HepG2 (cell line): ENCODE data around the gene CCBE1. TPM values are rescaled to one million over a fixed set of nuclear protein-coding genes. Genes with fewer than 3 reads are reported as not detected.

ENCODE experiments used
- ATAC-seq: fragments of 200-7000 bp; cut with Tn5 transposase; 3 replicates; pipeline ENCODE4 v1.9.1; 2020; ENCODE audit warnings: mild to moderate bottlenecking, moderate library complexity
- BruUV-seq: library from RNA; stranded (reverse); fragments of 400-500 nt; replicated peaks from 2 replicates; lab custom pipeline; 2021; lab: Mats Ljungman, UMichigan
- CTCF ChIA-PET: fragments of 300-600 bp; formaldehyde crosslinking; extraction: SDS; loops from one replicate; lab custom pipeline; 2021; ENCODE audit warnings: low total read pairs, inconsistent platforms, low intra/inter-chr PET ratio; lab: Yijun Ruan, JAX
- POLR2A ChIA-PET: fragments of 350-600 bp; sonication (Branson Sonifier 250); formaldehyde crosslinking; loops from one replicate; lab custom pipeline; 2020; ENCODE audit warnings: antibody characterized with exemption, inconsistent platforms; lab: Yijun Ruan, JAX
- DNase-seq: peaks from one replicate; pipeline ENCODE4 v3.0.0-alpha.2; 2015; ENCODE audit warnings: low spot score
- FAIRE-seq: peaks from 3 replicates; lab custom pipeline; 2011; peaks lifted over from hg19 to GRCh38; lab: Jason Lieb, UNC
- H2AFZ ChIP-seq: one replicate; pipeline ENCODE4 v1.6.1; 2011; ENCODE audit warnings: low read length, inconsistent platforms
- H3K27ac ChIP-seq: fragments of 300-600 bp; 3 replicates; pipeline ENCODE4 v1.8.0; 2011; ENCODE audit warnings: mixed run types, mild to moderate bottlenecking, mixed read lengths, low read length, inconsistent platforms; ENCODE audit not compliant: insufficient read depth; ENCODE audit errors: extremely low read length
- H3K27me3 ChIP-seq, 2 experiments: fragments of 200-600 bp in 1 of 2; 2 replicates in 1 of 2; 3 replicates in 1 of 2; pipeline versions ENCODE4 v1.6.0 to v1.8.0; 2011; ENCODE audit warnings: low read length in 2 of 2, mild to moderate bottlenecking in 2 of 2, moderate library complexity in 2 of 2, inconsistent platforms in 1 of 2; ENCODE audit not compliant: insufficient read depth in 2 of 2, control insufficient read depth in 1 of 2
- H3K36me3 ChIP-seq, 2 experiments: fragments of 200-600 bp in 1 of 2; replicated peaks in 1 of 2; 2 replicates in 1 of 2; 3 replicates in 1 of 2; pipeline versions ENCODE4 v1.5.1 to v1.8.0; 2011; ENCODE audit warnings: low read length in 2 of 2, inconsistent platforms in 1 of 2; ENCODE audit not compliant: insufficient read depth in 2 of 2, control insufficient read depth in 1 of 2
- H3K4me1 ChIP-seq: 2 replicates; pipeline ENCODE4 v1.5.1; 2012; ENCODE audit warnings: low read length, inconsistent platforms; ENCODE audit not compliant: insufficient read depth
- H3K4me2 ChIP-seq: 2 replicates; pipeline ENCODE4 v1.6.0; 2011; ENCODE audit warnings: low read depth, low read length, inconsistent platforms
- H3K4me3 ChIP-seq, 3 experiments: fragments of 200-600 bp in 1 of 3; sonication (generic), shearing (Covaris generic) in 1 of 3; replicated peaks in 1 of 3; 2 replicates each; pipeline ENCODE4 v1.5.1; 2011 to 2016; ENCODE audit warnings: low read length in 3 of 3, inconsistent platforms in 2 of 3, low read depth in 2 of 3, mild to moderate bottlenecking in 2 of 3, control low read depth in 1 of 3, mixed read lengths in 1 of 3; ENCODE audit not compliant: insufficient read depth in 1 of 3
- H3K79me2 ChIP-seq: one replicate; pipeline ENCODE4 v1.6.1; 2011; ENCODE audit warnings: low read length, inconsistent platforms; ENCODE audit not compliant: insufficient read depth
- H3K9ac ChIP-seq: 2 replicates; pipeline ENCODE4 v1.6.0; 2011; ENCODE audit warnings: mild to moderate bottlenecking, low read depth, low read length, inconsistent platforms; ENCODE audit not compliant: insufficient read depth
- H3K9me3 ChIP-seq: 2 replicates; pipeline ENCODE4 v1.5.1; 2012; ENCODE audit warnings: mild to moderate bottlenecking, low read length
- H4K20me1 ChIP-seq: 2 replicates; pipeline ENCODE4 v1.6.0; 2011; ENCODE audit warnings: inconsistent platforms, mild to moderate bottlenecking, low read length, moderate library complexity; ENCODE audit not compliant: insufficient read depth
- ETV6 ChIP-seq: sonication (generic); formaldehyde crosslinking; conservative IDR thresholded peaks from 2 replicates; pipeline ENCODE4 v1.4.0; 2020; ENCODE audit warnings: missing genetic modification reagents
- RBFOX2 ChIP-seq: fragments of 200-400 bp; formaldehyde crosslinking; IDR thresholded peaks from 2 replicates; pipeline ENCODE4 v1.6.1; 2017; ENCODE audit warnings: low read depth, mild to moderate bottlenecking, low read length
- SNRNP70 ChIP-seq: fragments of 200-400 bp; formaldehyde crosslinking; IDR thresholded peaks from 2 replicates; pipeline ENCODE4 v1.6.1; 2017; ENCODE audit warnings: mild to moderate bottlenecking, low read depth, low read length, moderate library complexity
- SP1 ChIP-seq, 2 experiments: fragments of 450-650 bp in 1 of 2; sonication (generic) in 1 of 2; formaldehyde crosslinking in 1 of 2; IDR thresholded peaks; 2 replicates each; pipeline versions ENCODE4 v1.4.0 to v1.6.1; 2016 to 2020; ENCODE audit warnings: missing genetic modification reagents in 1 of 2
- TCF7L2 ChIP-seq: IDR thresholded peaks from 2 replicates; pipeline ENCODE4 v1.6.1; 2011; ENCODE audit warnings: mild to moderate bottlenecking, low read depth, low read length, moderate library complexity
- TOE1 ChIP-seq: sonication (generic); formaldehyde crosslinking; IDR thresholded peaks from 2 replicates; pipeline ENCODE4 v1.4.0; 2020; ENCODE audit warnings: mild to moderate bottlenecking, missing genetic modification reagents
- ZFYVE20 ChIP-seq: sonication (generic); formaldehyde crosslinking; IDR thresholded peaks from 2 replicates; pipeline ENCODE4 v1.8.0; 2023; ENCODE audit warnings: low read depth, mild to moderate bottlenecking, moderate library complexity, missing genetic modification reagents, borderline replicate concordance
- ZKSCAN8 ChIP-seq: IDR thresholded peaks from 2 replicates; pipeline ENCODE4 v1.6.1; 2016; ENCODE audit warnings: borderline replicate concordance, missing genetic modification reagents, missing compliant biosample characterization
- WGBS: methylation state at CpG from one replicate; pipeline ENCODE4 v1.1.6; 2017; ENCODE audit warnings: low lambda C conversion rate; 5-methylcytosine and 5-hydroxymethylcytosine counted together
- in situ Hi-C: cut with HindIII; loops from 2 replicates; pipeline ENCODE4 v1.10.0; 2017; ENCODE audit warnings: low pct_unique_long_range_greater_than_20kb; ENCODE audit not compliant: extremely low pct_ligation_motif_present
- intact Hi-C: fragments of 100-400 bp; cut with micrococcal nuclease; formaldehyde crosslinking; loops from one replicate; pipeline ENCODE4 v1.10.0; 2022; ENCODE audit not compliant: unreplicated experiment
- polyA plus RNA-seq, 8 experiments: library from polyadenylated mRNA; depleted of rRNA in 3 of 8; stranded (reverse) in 7 of 8; unstranded in 1 of 8; fragments of >200 nt; fragmentation: Illumina TruSeq in 4 of 8; extraction: Trizol in 4 of 8; gene quantifications; 2 replicates each; pipeline versions ENCODE4 v1.2.1 to v1.2.3, GENCODE V29; 2011 to 2016; ENCODE audit warnings: low read depth in 4 of 8, missing spikeins in 1 of 8, mixed read lengths in 1 of 8; ENCODE audit not compliant: insufficient read depth in 1 of 8
- total RNA-seq, 5 experiments: library from RNA; depleted of rRNA; stranded (reverse); fragments of >200 nt; fragmentation: Illumina TruSeq; extraction: Trizol; gene quantifications; 2 replicates each; pipeline ENCODE4 v1.2.3, GENCODE V29; 2016; ENCODE audit warnings: low read depth in 1 of 5
- TF ChIP-seq, protein P1 (sequence below): IDR thresholded peaks from 2 replicates; pipeline ENCODE4 v1.6.1; 2016; ENCODE audit warnings: missing compliant biosample characterization, missing genetic modification reagents, borderline replicate concordance
- TF ChIP-seq, protein P2 (sequence below): sonication (generic); formaldehyde crosslinking; IDR thresholded peaks from 2 replicates; pipeline ENCODE4 v1.4.0; 2020; ENCODE audit warnings: mild to moderate bottlenecking, missing genetic modification reagents
- TF ChIP-seq, protein P3 (sequence below): sonication (generic); formaldehyde crosslinking; IDR thresholded peaks from 2 replicates; pipeline ENCODE4 v1.5.1; 2020; ENCODE audit warnings: mild to moderate bottlenecking, missing genetic modification reagents, moderate library complexity

The CCBE1 gene
- total and polyA plus RNA-seq, 2 of the 13 experiments (the other 11 are each of a cell fraction or from before 2014, with no cell fraction given), result not detected

DNA sequence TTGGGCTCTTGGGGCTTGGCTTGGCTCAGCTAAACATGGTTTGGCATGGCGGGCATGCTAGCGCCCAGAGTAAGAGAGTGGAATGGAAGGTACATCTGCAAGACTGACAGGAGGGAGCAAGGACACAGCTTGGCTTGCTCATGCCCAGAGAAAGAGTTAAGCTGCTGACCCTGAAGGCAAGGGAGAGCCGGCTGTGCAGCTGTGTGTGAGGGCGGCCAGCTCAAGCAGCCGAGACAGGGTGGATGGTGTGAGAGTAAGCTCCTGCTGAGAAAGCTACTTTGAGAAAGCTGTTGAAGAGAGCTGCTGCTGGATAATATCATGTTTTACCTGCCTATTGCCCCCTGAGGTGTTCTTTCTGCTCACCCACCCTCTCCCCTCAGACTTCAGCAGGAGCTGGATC is 135.6 kb downstream of the CCBE1 start:
- in situ Hi-C loops, result no loop called here
- FAIRE-seq, result no peak
- BruUV-seq, result no TSS peak
- 37% methylated on average over 5 of the region's 5 CpGs for WGBS
- no peak for TF ChIP-seq TOE1 (CRISPR knock-in tag)
- TF ChIP-seq, protein P1, sequence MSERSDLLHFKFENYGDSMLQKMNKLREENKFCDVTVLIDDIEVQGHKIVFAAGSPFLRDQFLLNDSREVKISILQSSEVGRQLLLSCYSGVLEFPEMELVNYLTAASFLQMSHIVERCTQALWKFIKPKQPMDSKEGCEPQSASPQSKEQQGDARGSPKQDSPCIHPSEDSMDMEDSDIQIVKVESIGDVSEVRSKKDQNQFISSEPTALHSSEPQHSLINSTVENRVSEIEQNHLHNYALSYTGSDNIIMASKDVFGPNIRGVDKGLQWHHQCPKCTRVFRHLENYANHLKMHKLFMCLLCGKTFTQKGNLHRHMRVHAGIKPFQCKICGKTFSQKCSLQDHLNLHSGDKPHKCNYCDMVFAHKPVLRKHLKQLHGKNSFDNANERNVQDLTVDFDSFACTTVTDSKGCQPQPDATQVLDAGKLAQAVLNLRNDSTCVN, result no peak
- TF ChIP-seq SP1 (IDR thresholded peaks at IDR 0.05), result no peak
- no peak for TF ChIP-seq SP1 (CRISPR knock-in tag; IDR thresholded peaks at IDR 0.05)
- no peak for TF ChIP-seq RBFOX2
- TF ChIP-seq, protein P2, sequence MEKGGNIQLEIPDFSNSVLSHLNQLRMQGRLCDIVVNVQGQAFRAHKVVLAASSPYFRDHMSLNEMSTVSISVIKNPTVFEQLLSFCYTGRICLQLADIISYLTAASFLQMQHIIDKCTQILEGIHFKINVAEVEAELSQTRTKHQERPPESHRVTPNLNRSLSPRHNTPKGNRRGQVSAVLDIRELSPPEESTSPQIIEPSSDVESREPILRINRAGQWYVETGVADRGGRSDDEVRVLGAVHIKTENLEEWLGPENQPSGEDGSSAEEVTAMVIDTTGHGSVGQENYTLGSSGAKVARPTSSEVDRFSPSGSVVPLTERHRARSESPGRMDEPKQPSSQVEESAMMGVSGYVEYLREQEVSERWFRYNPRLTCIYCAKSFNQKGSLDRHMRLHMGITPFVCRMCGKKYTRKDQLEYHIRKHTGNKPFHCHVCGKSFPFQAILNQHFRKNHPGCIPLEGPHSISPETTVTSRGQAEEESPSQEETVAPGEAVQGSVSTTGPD, result no peak
- TF ChIP-seq ETV6 (CRISPR knock-in tag), result no peak
- TF ChIP-seq TCF7L2, result no peak
- no peak for TF ChIP-seq ZFYVE20 (CRISPR knock-in tag)
- TF ChIP-seq, protein P3, sequence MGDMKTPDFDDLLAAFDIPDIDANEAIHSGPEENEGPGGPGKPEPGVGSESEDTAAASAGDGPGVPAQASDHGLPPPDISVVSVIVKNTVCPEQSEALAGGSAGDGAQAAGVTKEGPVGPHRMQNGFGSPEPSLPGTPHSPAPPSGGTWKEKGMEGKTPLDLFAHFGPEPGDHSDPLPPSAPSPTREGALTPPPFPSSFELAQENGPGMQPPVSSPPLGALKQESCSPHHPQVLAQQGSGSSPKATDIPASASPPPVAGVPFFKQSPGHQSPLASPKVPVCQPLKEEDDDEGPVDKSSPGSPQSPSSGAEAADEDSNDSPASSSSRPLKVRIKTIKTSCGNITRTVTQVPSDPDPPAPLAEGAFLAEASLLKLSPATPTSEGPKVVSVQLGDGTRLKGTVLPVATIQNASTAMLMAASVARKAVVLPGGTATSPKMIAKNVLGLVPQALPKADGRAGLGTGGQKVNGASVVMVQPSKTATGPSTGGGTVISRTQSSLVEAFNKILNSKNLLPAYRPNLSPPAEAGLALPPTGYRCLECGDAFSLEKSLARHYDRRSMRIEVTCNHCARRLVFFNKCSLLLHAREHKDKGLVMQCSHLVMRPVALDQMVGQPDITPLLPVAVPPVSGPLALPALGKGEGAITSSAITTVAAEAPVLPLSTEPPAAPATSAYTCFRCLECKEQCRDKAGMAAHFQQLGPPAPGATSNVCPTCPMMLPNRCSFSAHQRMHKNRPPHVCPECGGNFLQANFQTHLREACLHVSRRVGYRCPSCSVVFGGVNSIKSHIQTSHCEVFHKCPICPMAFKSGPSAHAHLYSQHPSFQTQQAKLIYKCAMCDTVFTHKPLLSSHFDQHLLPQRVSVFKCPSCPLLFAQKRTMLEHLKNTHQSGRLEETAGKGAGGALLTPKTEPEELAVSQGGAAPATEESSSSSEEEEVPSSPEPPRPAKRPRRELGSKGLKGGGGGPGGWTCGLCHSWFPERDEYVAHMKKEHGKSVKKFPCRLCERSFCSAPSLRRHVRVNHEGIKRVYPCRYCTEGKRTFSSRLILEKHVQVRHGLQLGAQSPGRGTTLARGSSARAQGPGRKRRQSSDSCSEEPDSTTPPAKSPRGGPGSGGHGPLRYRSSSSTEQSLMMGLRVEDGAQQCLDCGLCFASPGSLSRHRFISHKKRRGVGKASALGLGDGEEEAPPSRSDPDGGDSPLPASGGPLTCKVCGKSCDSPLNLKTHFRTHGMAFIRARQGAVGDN (CRISPR knock-in tag), result no peak
- TF ChIP-seq ZKSCAN8, result no peak
- no peak for TF ChIP-seq SNRNP70
- TF ChIP-seq, all 625 proteins: peak for 0
- Histone ChIP-seq H3K9me3 (no peaks in the 10 kb centered on the region), H3K27me3 (peaks cover 0 to 4% of the 10 kb centered on the region in 2 experiments; a peak in 1 of 5 replicates), H3K4me3 (no peak overlapping the region), H3K36me3 (no peaks in the 10 kb centered on the region), H2AFZ (no peak overlapping the region), H3K4me2 (no peak overlapping the region), H3K27ac (no peak overlapping the region), H3K4me1 (no peaks in the 10 kb centered on the region), H3K9ac (no peak overlapping the region), H4K20me1 (no peaks in the 10 kb centered on the region), H3K79me2 (no peaks in the 10 kb centered on the region)
- DNase-seq, result no peak
- CTCF ChIA-PET, result no interaction called here
- ATAC-seq, result no peak
- POLR2A ChIA-PET, result no interaction called here
- intact Hi-C loops, result no loop called here
